Neural progenitor cell (in vitro differentiated cells): Measurements from ENCODE around the gene EPHB1. TPM values are rescaled to one million over a fixed set of nuclear protein-coding genes. Genes with fewer than 3 reads are reported as not detected.

ENCODE experiments used
- DNase-seq: peaks from one replicate; pipeline ENCODE4 v3.0.0-alpha.2; 2016; ENCODE audit warnings: low spot score
- H2AFZ ChIP-seq: fragments of 200-600 bp; sonication (generic); replicated peaks from 2 replicates; pipeline ENCODE4 v1.6.1; 2016; ENCODE audit warnings: antibody characterized with exemption
- H3F3A ChIP-seq: fragments of 200-600 bp; sonication (generic); 2 replicates; pipeline ENCODE4 v1.6.1; 2016; ENCODE audit warnings: antibody characterized with exemption, low read depth
- H3K27ac ChIP-seq: fragments of 200-600 bp; sonication (generic); 2 replicates; pipeline ENCODE4 v1.5.1; 2016; ENCODE audit warnings: mild to moderate bottlenecking
- H3K27me3 ChIP-seq: fragments of 200-600 bp; sonication (generic); 2 replicates; pipeline ENCODE4 v1.6.1; 2016; ENCODE audit warnings: mild to moderate bottlenecking, moderate library complexity
- H3K36me3 ChIP-seq: fragments of 200-600 bp; sonication (generic); 2 replicates; pipeline ENCODE4 v1.5.1; 2016
- H3K4me1 ChIP-seq: fragments of 200-600 bp; sonication (generic); 2 replicates; pipeline ENCODE4 v1.6.1; 2016; ENCODE audit warnings: mixed run types
- H3K4me2 ChIP-seq: fragments of 200-600 bp; sonication (generic); 2 replicates; pipeline ENCODE4 v1.6.1; 2016
- H3K4me3 ChIP-seq: fragments of 200-600 bp; sonication (generic); 2 replicates; pipeline ENCODE4 v1.5.1; 2016
- H3K79me2 ChIP-seq: fragments of 200-600 bp; sonication (generic); 2 replicates; pipeline ENCODE4 v1.6.1; 2016; ENCODE audit warnings: low read depth
- H3K9ac ChIP-seq: fragments of 200-600 bp; sonication (generic); 2 replicates; pipeline ENCODE4 v1.6.1; 2016
- H3K9me3 ChIP-seq: fragments of 200-600 bp; sonication (generic); 2 replicates; pipeline ENCODE4 v1.5.1; 2016; ENCODE audit warnings: low read depth
- H4K20me1 ChIP-seq: fragments of 200-600 bp; sonication (generic); 2 replicates; pipeline ENCODE4 v1.6.1; 2016; ENCODE audit warnings: low read depth
- H3K27ac Mint-ChIP-seq: 3 replicates; pipeline ENCODE4 v1.8.0; 2021; ENCODE audit warnings: mixed read lengths
- H3K27me3 Mint-ChIP-seq: 2 replicates; pipeline ENCODE4 v1.8.0; 2022; ENCODE audit warnings: low read depth, mild to moderate bottlenecking, inconsistent platforms, moderate library complexity, mixed read lengths; ENCODE audit not compliant: insufficient read depth
- H3K36me3 Mint-ChIP-seq: 3 replicates; pipeline ENCODE4 v1.8.0; 2021; ENCODE audit warnings: mixed read lengths
- H3K4me1 Mint-ChIP-seq: 3 replicates; pipeline ENCODE4 v1.8.0; 2021; ENCODE audit warnings: mixed read lengths
- H3K4me3 Mint-ChIP-seq: 3 replicates; pipeline ENCODE4 v1.8.0; 2021; ENCODE audit warnings: mild to moderate bottlenecking, moderate library complexity, mixed read lengths
- H3K9me3 Mint-ChIP-seq: 3 replicates; pipeline ENCODE4 v1.8.0; 2020; ENCODE audit warnings: mixed read lengths
- CTCF ChIP-seq: fragments of 200-600 bp; sonication (generic); IDR thresholded peaks from 2 replicates; pipeline ENCODE4 v1.5.1; 2017; ENCODE audit warnings: antibody characterized with exemption, mild to moderate bottlenecking
- EZH2 ChIP-seq: fragments of 200-600 bp; sonication (generic); IDR thresholded peaks from 2 replicates; pipeline ENCODE4 v1.6.1; 2017; ENCODE audit warnings: antibody characterized with exemption, mild to moderate bottlenecking, moderate library complexity
- EZH2phosphoT487 ChIP-seq: fragments of 200-600 bp; sonication (generic); IDR thresholded peaks from 2 replicates; pipeline ENCODE4 v1.6.1; 2017; ENCODE audit warnings: antibody characterized with exemption
- total RNA-seq: library from RNA; depleted of rRNA; stranded (reverse); fragments of >200 nt; gene quantifications from 2 replicates; pipeline ENCODE4 v1.2.3, GENCODE V29; 2015; ENCODE audit warnings: low replicate concordance

EPHB1 gene
- total RNA-seq, 1 donor from 2014 or later, result 9.1 TPM

GRCh38 chr3:135263331-135263730, 468.3 kb downstream of the EPHB1 start:
- no peaks in the 10 kb centered on the region for H4K20me1 ChIP-seq
- peaks cover 8% of the 10 kb centered on the region for H3F3A ChIP-seq
- no peak overlapping the region for H3K4me3 ChIP-seq
- TF ChIP-seq EZH2 (no peak), EZH2phosphoT487 (no peak), CTCF (no peak)
- H3K27ac Mint-ChIP-seq, result no peak overlapping the region
- H2AFZ ChIP-seq, result no peak overlapping the region
- H3K9me3 ChIP-seq, result no peaks in the 10 kb centered on the region
- peaks cover 2% of the 10 kb centered on the region for H3K27me3 Mint-ChIP-seq
- no peak overlapping the region for H3K27ac ChIP-seq
- H3K4me3 Mint-ChIP-seq, result no peak overlapping the region
- no peaks in the 10 kb centered on the region for H3K9me3 Mint-ChIP-seq
- H3K4me1 ChIP-seq, result peaks cover 20% of the 10 kb centered on the region
- no peak overlapping the region for H3K4me2 ChIP-seq
- no peaks in the 10 kb centered on the region for H3K79me2 ChIP-seq
- DNase-seq, result no peak
- no peak overlapping the region for H3K9ac ChIP-seq
- no peaks in the 10 kb centered on the region for H3K27me3 ChIP-seq
- H3K36me3 ChIP-seq, result no peaks in the 10 kb centered on the region
- peaks cover 12% of the 10 kb centered on the region for H3K4me1 Mint-ChIP-seq
- peaks cover 11% of the 10 kb centered on the region for H3K36me3 Mint-ChIP-seq

GRCh38 chr3:135267487-135267886, 472.4 kb downstream of the EPHB1 start:
- H2AFZ ChIP-seq, result no peak overlapping the region
- Mint-ChIP-seq H3K9me3 (no peaks in the 10 kb centered on the region), H3K4me1 (peaks cover 24% of the 10 kb centered on the region), H3K27me3 (peaks cover 2% of the 10 kb centered on the region), H3K27ac (no peak overlapping the region), H3K4me3 (no peak overlapping the region), H3K36me3 (no peaks in the 10 kb centered on the region)
- H3K36me3 ChIP-seq, result no peaks in the 10 kb centered on the region
- no peaks in the 10 kb centered on the region for H4K20me1 ChIP-seq
- H3K4me3 ChIP-seq, result no peak overlapping the region
- H3K79me2 ChIP-seq, result no peaks in the 10 kb centered on the region
- H3K4me1 ChIP-seq, result peaks cover 13% of the 10 kb centered on the region
- H3K9me3 ChIP-seq, result no peaks in the 10 kb centered on the region
- H3K27me3 ChIP-seq, result no peaks in the 10 kb centered on the region
- DNase-seq, result no peak
- H3F3A ChIP-seq, result no peaks in the 10 kb centered on the region
- H3K9ac ChIP-seq, result no peak overlapping the region
- H3K4me2 ChIP-seq, result no peak overlapping the region
- no peak overlapping the region for H3K27ac ChIP-seq
- TF ChIP-seq CTCF, result no peak
- TF ChIP-seq EZH2phosphoT487, result no peak

- no peak overlapping the region for H3K9ac ChIP-seq
- Mint-ChIP-seq H3K27me3 (peaks cover 2% of the 10 kb centered on the region), H3K4me1 (peaks cover 29% of the 10 kb centered on the region), H3K9me3 (no peaks in the 10 kb centered on the region), H3K4me3 (no peak overlapping the region), H3K27ac (no peak overlapping the region), H3K36me3 (no peaks in the 10 kb centered on the region)
- H4K20me1 ChIP-seq, result no peaks in the 10 kb centered on the region
- no peaks in the 10 kb centered on the region for H3K36me3 ChIP-seq
- peaks cover 13% of the 10 kb centered on the region for H3K4me1 ChIP-seq
- H3K9me3 ChIP-seq, result no peaks in the 10 kb centered on the region
- H3K4me2 ChIP-seq, result no peak overlapping the region
- no peak overlapping the region for H3K4me3 ChIP-seq
- H3K27ac ChIP-seq, result no peak overlapping the region
- no peak overlapping the region for H2AFZ ChIP-seq
- TF ChIP-seq EZH2, result no peak
- no peak for TF ChIP-seq EZH2phosphoT487
- TF ChIP-seq CTCF, result no peak
- no peak for DNase-seq
- H3K79me2 ChIP-seq, result no peaks in the 10 kb centered on the region
- H3K27me3 ChIP-seq, result no peaks in the 10 kb centered on the region
- H3F3A ChIP-seq, result no peaks in the 10 kb centered on the region
Measured at GRCh38 chr3:135268941-135269532, 474.0 kb downstream of the EPHB1 start.
